IPS DF 6.9 (cell line): ENCODE data around the gene DAPK3.

ENCODE experiments used
- DNase-seq: peaks from one replicate; pipeline ENCODE4 v3.0.0-alpha.2; 2013; ENCODE audit warnings: low read depth, low spot score
- H3K27ac ChIP-seq: one replicate; pipeline ENCODE4 v1.5.1; 2013; ENCODE audit warnings: low read length, control low read depth
- H3K27me3 ChIP-seq: 2 replicates; pipeline ENCODE4 v1.6.1; 2013; ENCODE audit warnings: mild to moderate bottlenecking, low read length; ENCODE audit not compliant: control insufficient read depth, insufficient read depth
- H3K36me3 ChIP-seq: 2 replicates; pipeline ENCODE4 v1.6.1; 2013; ENCODE audit warnings: low read length; ENCODE audit not compliant: control insufficient read depth, insufficient read depth
- H3K4me1 ChIP-seq: 2 replicates; pipeline ENCODE4 v1.6.1; 2013; ENCODE audit warnings: low read length; ENCODE audit not compliant: control insufficient read depth, insufficient read depth
- H3K4me3 ChIP-seq: 2 replicates; pipeline ENCODE4 v1.5.1; 2013; ENCODE audit warnings: mild to moderate bottlenecking, low read length
- H3K9me3 ChIP-seq: 2 replicates; pipeline ENCODE4 v1.6.1; 2013; ENCODE audit warnings: low read length, inconsistent platforms; ENCODE audit not compliant: control insufficient read depth, insufficient read depth
- WGBS: extraction: QIAGEN DNeasy Blood & Tissue Kit; methylation state at CpG from one replicate; pipeline ENCODE4 v1.1.7; 2013; ENCODE audit warnings: mixed read lengths, missing lambda C conversion rate; ENCODE audit not compliant: insufficient read length, insufficient coverage; 5-methylcytosine and 5-hydroxymethylcytosine counted together

Gene DAPK3

GRCh38 chr19:3983542-3983914, 12.6 kb upstream of the DAPK3 start:
- Histone ChIP-seq H3K4me1 (peaks cover 2% of the 10 kb centered on the region), H3K27ac (no peak overlapping the region), H3K36me3 (peaks cover 55% of the 10 kb centered on the region)

GRCh38 chr19:3982701-3983541, 12.0 kb upstream of the DAPK3 start:
- no peak overlapping the region for H3K27ac ChIP-seq
- no peak overlapping the region for H3K4me3 ChIP-seq
- WGBS = no CpG with 5 or more reads among the region's 40 CpGs
- peaks cover 2% of the 10 kb centered on the region for H3K4me1 ChIP-seq
- no peak for DNase-seq
- H3K36me3 ChIP-seq = peaks cover 59% of the 10 kb centered on the region
- H3K27me3 ChIP-seq = no peaks in the 10 kb centered on the region
- H3K9me3 ChIP-seq = no peaks in the 10 kb centered on the region

More at GRCh38 chr19:3983542-3983914, 12.6 kb upstream of the DAPK3 start:
- Histone ChIP-seq H3K9me3 (no peaks in the 10 kb centered on the region), H3K4me3 (no peak overlapping the region; the same call in 1 of the 2 replicates), H3K27me3 (no peaks in the 10 kb centered on the region)
- DNase-seq = no peak
- WGBS = no CpG with 5 or more reads among the region's 7 CpGs

DNA sequence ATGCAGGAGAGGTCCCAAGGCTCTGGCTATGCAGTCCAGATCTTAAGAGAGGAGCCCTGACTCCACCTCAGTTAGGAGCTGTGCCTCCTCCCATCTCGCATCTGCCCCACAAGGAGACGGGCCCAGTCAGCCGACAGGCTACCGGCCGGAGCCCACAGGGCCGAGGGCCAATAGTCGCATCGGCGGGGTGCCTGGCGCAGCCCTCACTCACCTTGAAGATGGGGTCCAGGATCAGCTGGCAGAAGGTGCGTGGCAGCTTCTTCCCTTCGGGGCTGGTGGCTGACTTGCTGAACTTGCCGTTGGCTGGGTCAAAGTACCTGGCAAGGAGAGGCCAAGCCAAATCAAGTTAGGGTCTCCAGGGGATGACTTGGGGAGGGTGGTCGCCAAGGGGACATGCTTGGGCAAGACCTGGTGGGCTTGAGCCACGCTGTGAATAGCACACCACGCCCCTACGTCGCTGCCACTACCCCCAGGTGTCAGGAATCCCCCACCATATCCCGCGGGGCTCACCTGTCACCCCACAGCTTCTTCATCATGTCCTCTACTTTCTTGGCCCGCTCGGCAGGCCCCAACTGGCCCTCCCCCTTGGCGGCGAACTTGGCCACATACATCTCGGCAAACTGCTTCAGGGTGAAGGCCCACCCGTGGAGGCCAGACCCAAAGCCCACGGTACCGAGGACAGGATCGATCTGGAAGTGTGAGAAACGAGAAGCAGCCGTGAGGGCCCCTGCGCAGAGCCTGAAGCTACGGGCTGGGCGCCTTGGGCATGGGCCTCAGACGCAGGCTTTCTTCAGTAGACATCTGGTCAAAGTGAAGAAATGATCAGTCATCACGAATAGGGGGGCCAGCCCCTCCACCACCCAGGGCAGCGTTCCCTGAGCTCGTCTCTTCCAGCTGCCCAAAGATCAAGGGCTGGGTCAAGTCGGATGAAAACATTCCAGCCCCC, 11.1 kb upstream of the DAPK3 start:
- Histone ChIP-seq H3K4me1 (peaks cover 2% of the 10 kb centered on the region), H3K27me3 (no peaks in the 10 kb centered on the region), H3K4me3 (no peak overlapping the region), H3K27ac (no peak overlapping the region), H3K36me3 (peaks cover 68% of the 10 kb centered on the region), H3K9me3 (no peaks in the 10 kb centered on the region)
- DNase-seq = no peak
- no CpG with 5 or more reads among the region's 39 CpGs for WGBS

GRCh38 chr19:3981373-3981735, 10.5 kb upstream of the DAPK3 start:
- no CpG with 5 or more reads among the region's 10 CpGs for WGBS
- peaks cover 75% of the 10 kb centered on the region for H3K36me3 ChIP-seq
- no peak for DNase-seq
- no peak overlapping the region for H3K27ac ChIP-seq
- H3K4me1 ChIP-seq = peaks cover 2% of the 10 kb centered on the region
- H3K27me3 ChIP-seq = no peaks in the 10 kb centered on the region
- no peaks in the 10 kb centered on the region for H3K9me3 ChIP-seq
- no peak overlapping the region for H3K4me3 ChIP-seq

DNA sequence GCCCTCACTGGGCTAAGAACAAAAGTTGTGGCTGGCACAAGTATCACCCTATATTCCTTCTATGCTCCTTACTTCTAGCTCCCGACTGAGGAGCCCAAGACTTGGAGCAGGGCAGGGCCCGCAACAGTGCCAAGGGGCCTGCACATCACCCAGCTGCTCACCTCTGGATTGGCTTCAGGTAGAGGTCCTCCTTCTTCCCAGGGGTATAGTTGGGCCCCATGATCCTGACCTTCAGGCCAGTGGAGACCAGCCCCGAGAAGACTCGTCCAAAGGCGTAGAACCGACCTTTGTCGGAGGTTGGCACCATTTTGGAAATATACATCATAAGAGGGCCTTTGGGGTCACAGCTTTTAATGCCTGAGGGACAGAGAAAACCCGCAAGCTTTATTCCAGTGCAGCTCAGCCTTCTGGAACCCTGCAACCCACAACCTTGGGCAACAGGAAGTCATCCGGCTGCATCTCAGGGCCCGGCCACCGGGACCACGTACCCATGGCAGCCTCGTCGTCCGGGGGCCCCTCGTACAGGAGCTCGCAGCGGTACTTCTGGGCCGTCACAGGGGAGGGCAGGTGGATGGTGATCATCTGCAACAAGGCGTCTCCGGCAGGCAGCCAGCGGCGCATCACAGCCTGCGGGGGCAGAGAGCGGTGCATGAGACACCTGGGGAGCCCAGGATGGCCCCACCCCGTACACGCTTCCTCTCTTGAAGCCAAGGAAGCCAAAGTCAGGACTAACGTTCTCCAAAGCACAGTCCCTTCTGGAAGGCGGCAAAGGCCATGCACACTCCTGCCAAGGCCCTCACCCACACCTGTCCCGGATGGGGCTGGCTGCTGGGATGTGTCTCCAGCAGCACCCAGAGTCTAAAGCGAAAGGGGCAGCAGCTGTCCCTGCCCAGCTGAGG, 9.7 kb upstream of the DAPK3 start:
- H3K4me1 ChIP-seq = peaks cover 2% of the 10 kb centered on the region; the same call in 1 of the 2 replicates
- WGBS = no CpG with 5 or more reads among the region's 31 CpGs
- no peak for DNase-seq

GRCh38 chr19:3979674-3980352, 8.9 kb upstream of the DAPK3 start:
- WGBS = no CpG with 5 or more reads among the region's 25 CpGs

More for the DNA sequence above, 9.7 kb upstream of the DAPK3 start:
- Histone ChIP-seq H3K4me3 (no peak overlapping the region), H3K36me3 (peaks cover 82% of the 10 kb centered on the region), H3K9me3 (no peaks in the 10 kb centered on the region), H3K27ac (no peak overlapping the region), H3K27me3 (no peaks in the 10 kb centered on the region)

DNA sequence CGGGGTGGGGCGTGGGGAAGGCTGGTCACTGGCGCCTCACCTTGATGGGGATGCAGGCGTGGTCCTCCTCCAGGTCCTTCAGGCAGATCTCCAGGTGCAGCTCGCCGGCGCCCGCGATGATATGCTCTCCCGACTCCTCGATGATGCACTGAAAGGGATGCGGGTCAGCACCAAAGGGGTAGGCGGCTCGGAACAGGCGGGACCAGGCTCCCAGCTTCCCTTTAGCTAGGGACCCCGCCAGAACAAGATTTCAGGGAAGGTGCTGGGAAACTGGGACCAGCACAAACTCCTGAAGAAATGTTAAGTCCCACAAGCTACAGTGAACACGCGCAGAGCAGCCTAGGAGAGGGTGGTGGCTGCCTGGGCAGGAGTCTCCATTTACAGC, 8.4 kb upstream of the DAPK3 start:
- H3K27ac ChIP-seq = no peak overlapping the region
- no CpG with 5 or more reads among the region's 18 CpGs for WGBS

More at GRCh38 chr19:3979674-3980352, 8.9 kb upstream of the DAPK3 start:
- no peaks in the 10 kb centered on the region for H3K9me3 ChIP-seq
- H3K4me3 ChIP-seq = no peak overlapping the region
- peaks cover 2% of the 10 kb centered on the region; the same call in 1 of the 2 replicates for H3K4me1 ChIP-seq
- no peak overlapping the region for H3K27ac ChIP-seq
- H3K27me3 ChIP-seq = no peaks in the 10 kb centered on the region
- H3K36me3 ChIP-seq = peaks cover 86% of the 10 kb centered on the region
- no peak for DNase-seq

GRCh38 chr19:3978145-3978544, 7.2 kb upstream of the DAPK3 start:
- H3K4me3 ChIP-seq = no peak overlapping the region
- no peaks in the 10 kb centered on the region for H3K4me1 ChIP-seq
- no peaks in the 10 kb centered on the region for H3K9me3 ChIP-seq
- H3K27me3 ChIP-seq = no peaks in the 10 kb centered on the region
- H3K36me3 ChIP-seq = peaks cover 75% of the 10 kb centered on the region
- no CpG with 5 or more reads among the region's 19 CpGs for WGBS
- DNase-seq = no peak
- H3K27ac ChIP-seq = no peak overlapping the region

More for the DNA sequence above, 8.4 kb upstream of the DAPK3 start:
- Histone ChIP-seq H3K27me3 (no peaks in the 10 kb centered on the region), H3K4me1 (peaks cover 2% of the 10 kb centered on the region; the same call in 1 of the 2 replicates), H3K9me3 (no peaks in the 10 kb centered on the region), H3K4me3 (no peak overlapping the region), H3K36me3 (peaks cover 86% of the 10 kb centered on the region)
- no peak for DNase-seq

DNA sequence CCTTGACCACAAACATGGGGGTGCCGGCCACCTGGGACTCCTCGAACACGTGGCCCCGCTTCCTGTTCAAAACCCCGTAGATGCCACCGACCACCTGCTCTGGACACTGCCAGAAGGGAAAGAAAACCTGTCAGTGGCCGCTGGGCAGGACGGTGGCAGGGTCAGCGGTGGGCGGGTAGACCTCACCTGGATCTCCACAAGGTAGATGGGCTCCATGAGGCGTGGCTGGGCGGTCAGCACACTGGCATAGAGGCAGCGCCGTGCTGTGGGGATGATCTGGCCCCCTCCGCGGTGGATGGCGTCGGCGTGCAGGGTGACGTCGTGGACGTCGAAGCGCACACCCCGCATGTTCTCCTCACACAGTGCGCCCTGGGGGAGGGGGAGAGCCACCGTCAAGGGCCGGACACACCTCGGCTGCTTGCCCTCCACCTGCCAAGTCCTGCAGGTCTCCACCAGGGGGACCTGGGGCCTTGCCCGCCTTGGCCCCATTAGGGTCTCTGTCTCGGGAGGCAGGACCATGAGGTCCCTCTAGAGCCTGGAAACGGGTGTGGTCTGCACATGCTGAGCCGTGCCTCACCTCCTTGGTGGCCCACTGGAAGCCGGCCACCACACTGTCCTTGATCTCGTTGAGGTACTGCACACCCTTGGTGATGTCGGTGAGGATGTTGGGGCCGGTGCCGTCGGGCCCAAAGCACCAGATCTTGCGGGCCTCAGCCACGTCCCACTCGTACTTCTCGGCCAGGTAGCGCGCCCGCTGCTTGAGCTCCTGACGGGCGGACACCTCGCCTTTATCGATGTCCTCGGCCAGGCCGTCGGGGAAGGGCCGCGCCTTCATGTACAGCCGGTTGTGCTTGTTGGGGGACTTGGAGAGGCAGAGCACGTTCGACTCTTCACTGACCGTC, 6.6 kb upstream of the DAPK3 start:
- no CpG with 5 or more reads among the region's 59 CpGs for WGBS
- no peaks in the 10 kb centered on the region for H3K4me1 ChIP-seq
- no peak overlapping the region for H3K27ac ChIP-seq
- H3K9me3 ChIP-seq = no peaks in the 10 kb centered on the region
- DNase-seq = no peak
- H3K4me3 ChIP-seq = no peak overlapping the region
- peaks cover 68% of the 10 kb centered on the region for H3K36me3 ChIP-seq
- no peaks in the 10 kb centered on the region for H3K27me3 ChIP-seq
